Measurements from ENCODE around the gene PTPRN2. TPM values are rescaled to one million over a fixed set of nuclear protein-coding genes. Genes with fewer than 3 reads are reported as not detected.

The PTPRN2 gene
- total RNA-seq, 1 experiment from 2014 or later = 1.1 TPM

- DNase-seq (ENCODE audit: low read depth, low spot score) = no peak
- Histone ChIP-seq H3K27ac (ENCODE audit: low read length) (no peak overlapping the region), H3K27me3 (ENCODE audit: control insufficient read depth, insufficient read depth, low read length) (no peaks in the 10 kb centered on the region; the same call in 1 of the 2 replicates), H3K36me3 (ENCODE audit: control insufficient read depth, insufficient read depth, low read length) (no peaks in the 10 kb centered on the region), H3K9me3 (ENCODE audit: control insufficient read depth, insufficient read depth, low read depth, low read length) (no peaks in the 10 kb centered on the region), H3K4me1 (ENCODE audit: control insufficient read depth, insufficient read depth, low read length) (no peaks in the 10 kb centered on the region), H3K4me3 (ENCODE audit: low read depth in 2 of 2, low read length in 2 of 2) (no peak overlapping the region)
- TF ChIP-seq TCF7L2 (IDR thresholded peaks at IDR 0.05; ENCODE audit: low read depth, low read length) (no peak), REST (IDR thresholded peaks at IDR 0.05; ENCODE audit: insufficient read depth in 1 of 2, low read depth in 2 of 2, low read length in 1 of 2) (no peak), CTCF (IDR thresholded peaks at IDR 0.05) (no peak), POLR2AphosphoS5 (IDR thresholded peaks at IDR 0.05; ENCODE audit: low read depth, low read length) (no peak), SIN3A (IDR thresholded peaks at IDR 0.05; ENCODE audit: borderline replicate concordance, insufficient read depth, low read depth, low read length) (no peak)
- ATAC-seq = no peak
- ChIA-PET POLR2A (no interaction called here), CTCF (no interaction called here)
- intact Hi-C loops (cut with micrococcal nuclease; ENCODE audit: unreplicated experiment) (no loop called here), in situ Hi-C loops (cut with HindIII; ENCODE audit: low pct_unique_long_range_greater_than_20kb, low sequenced_read_pairs) (no loop called here)
- no TSS peak for BruUV-seq (replicated peaks)
These were observed 527.4 kb downstream of the PTPRN2 start for GRCh38 chr7:158060216-158060615.

- no peaks in the 10 kb centered on the region for H3K9me3 ChIP-seq (ENCODE audit: control insufficient read depth, insufficient read depth, low read depth, low read length)
- H3K4me3 ChIP-seq (ENCODE audit: low read depth in 2 of 2, low read length in 2 of 2) = no peak overlapping the region
- H3K4me1 ChIP-seq (ENCODE audit: control insufficient read depth, insufficient read depth, low read length) = no peaks in the 10 kb centered on the region
- TF ChIP-seq TCF7L2 (IDR thresholded peaks at IDR 0.05; ENCODE audit: low read depth, low read length) (no peak), CTCF (IDR thresholded peaks at IDR 0.05) (no peak), REST (IDR thresholded peaks at IDR 0.05; ENCODE audit: insufficient read depth in 1 of 2, low read depth in 2 of 2, low read length in 1 of 2) (no peak), POLR2AphosphoS5 (IDR thresholded peaks at IDR 0.05; ENCODE audit: low read depth, low read length) (no peak), SIN3A (IDR thresholded peaks at IDR 0.05; ENCODE audit: borderline replicate concordance, insufficient read depth, low read depth, low read length) (no peak)
- intact Hi-C loops (cut with micrococcal nuclease; ENCODE audit: unreplicated experiment) = no loop called here
- H3K27me3 ChIP-seq (ENCODE audit: control insufficient read depth, insufficient read depth, low read length) = peaks cover 6% of the 10 kb centered on the region; the same call in 1 of the 2 replicates
- no peaks in the 10 kb centered on the region for H3K36me3 ChIP-seq (ENCODE audit: control insufficient read depth, insufficient read depth, low read length)
- ChIA-PET POLR2A (no interaction called here), CTCF (no interaction called here)
- in situ Hi-C loops (cut with HindIII; ENCODE audit: low pct_unique_long_range_greater_than_20kb, low sequenced_read_pairs) = no loop called here
- BruUV-seq (replicated peaks) = no TSS peak
- no peak for DNase-seq (ENCODE audit: low read depth, low spot score)
- no peak overlapping the region for H3K27ac ChIP-seq (ENCODE audit: low read length)
- ATAC-seq = no peak
These were observed 530.2 kb downstream of the PTPRN2 start for GRCh38 chr7:158057446-158057845.
